Progenitor cell of endocrine pancreas (in vitro differentiated cells): ENCODE results near the gene LHFPL2. TPM values are rescaled to one million over a fixed set of nuclear protein-coding genes. Genes with fewer than 3 reads are reported as not detected.

ENCODE experiments used
- DNase-seq: peaks from one replicate; pipeline ENCODE4 v3.0.0; 2021; ENCODE audit warnings: low spot score; ENCODE audit not compliant: unreplicated experiment
- H3K27ac Mint-ChIP-seq: 2 replicates; pipeline ENCODE4 v1.8.0; 2021; ENCODE audit warnings: mild to moderate bottlenecking, moderate library complexity, mixed read lengths
- H3K27me3 Mint-ChIP-seq: 2 replicates; pipeline ENCODE4 v1.8.0; 2021; ENCODE audit warnings: mixed read lengths
- H3K36me3 Mint-ChIP-seq: 2 replicates; pipeline ENCODE4 v1.8.0; 2022; ENCODE audit warnings: mixed read lengths; ENCODE audit not compliant: insufficient read depth
- H3K4me1 Mint-ChIP-seq: 2 replicates; pipeline ENCODE4 v1.8.0; 2021; ENCODE audit warnings: low read depth, mixed read lengths
- H3K4me3 Mint-ChIP-seq: 2 replicates; pipeline ENCODE4 v1.8.0; 2021; ENCODE audit warnings: low read depth, mild to moderate bottlenecking, moderate library complexity, mixed read lengths
- H3K9me3 Mint-ChIP-seq: 2 replicates; pipeline ENCODE4 v1.8.0; 2021; ENCODE audit warnings: low read depth, mixed read lengths
- CTCF ChIP-seq: fragments of 200-600 bp; sonication (generic); IDR thresholded peaks from one replicate; pipeline ENCODE4 v1.5.0; 2021; ENCODE audit warnings: antibody characterized with exemption, mild to moderate bottlenecking; ENCODE audit not compliant: unreplicated experiment
- total RNA-seq: library from RNA; stranded (reverse); gene quantifications from 2 replicates; pipeline ENCODE4 v1.2.1, GENCODE V29; 2021

LHFPL2 gene
- total RNA-seq, 1 donor from 2014 or later: 15.0 TPM

- H3K27ac Mint-ChIP-seq: no peak overlapping the region
These were observed 12.5 kb upstream of the LHFPL2 start for GRCh38 chr5:78661044-78661443.

GRCh38 chr5:78660401-78660800, 11.8 kb upstream of the LHFPL2 start:
- Mint-ChIP-seq H3K4me3 (no peak overlapping the region), H3K36me3 (no peaks in the 10 kb centered on the region), H3K27ac (no peak overlapping the region), H3K4me1 (peaks cover 18% of the 10 kb centered on the region), H3K27me3 (peaks cover 1% of the 10 kb centered on the region), H3K9me3 (no peaks in the 10 kb centered on the region)
- TF ChIP-seq CTCF: no peak
- DNase-seq: no peak

More at GRCh38 chr5:78661044-78661443, 12.5 kb upstream of the LHFPL2 start:
- Mint-ChIP-seq H3K4me3 (no peak overlapping the region), H3K36me3 (no peaks in the 10 kb centered on the region), H3K9me3 (no peaks in the 10 kb centered on the region), H3K27me3 (peaks cover 7% of the 10 kb centered on the region), H3K4me1 (peaks cover 18% of the 10 kb centered on the region)
- no peak for TF ChIP-seq CTCF
- no peak for DNase-seq

GRCh38 chr5:78659714-78660113, 11.1 kb upstream of the LHFPL2 start:
- DNase-seq: no peak
- no peak overlapping the region for H3K4me3 Mint-ChIP-seq
- peaks cover 4% of the 10 kb centered on the region for H3K27me3 Mint-ChIP-seq
- no peaks in the 10 kb centered on the region for H3K9me3 Mint-ChIP-seq
- no peaks in the 10 kb centered on the region for H3K36me3 Mint-ChIP-seq
- H3K4me1 Mint-ChIP-seq: peaks cover 18% of the 10 kb centered on the region
- peak overlapping the region; percentile 47 for H3K27ac Mint-ChIP-seq
- TF ChIP-seq CTCF: no peak

- no peak overlapping the region for H3K27ac Mint-ChIP-seq
- peaks cover 7% of the 10 kb centered on the region for H3K27me3 Mint-ChIP-seq
- no peaks in the 10 kb centered on the region for H3K36me3 Mint-ChIP-seq
- H3K4me1 Mint-ChIP-seq: peaks cover 18% of the 10 kb centered on the region
- no peaks in the 10 kb centered on the region for H3K9me3 Mint-ChIP-seq
- DNase-seq: no peak
- no peak for TF ChIP-seq CTCF
- H3K4me3 Mint-ChIP-seq: no peak overlapping the region
These were observed 10.5 kb upstream of the LHFPL2 start for GRCh38 chr5:78659114-78659513.

GRCh38 chr5:78657201-78657600, 8.6 kb upstream of the LHFPL2 start:
- H3K4me3 Mint-ChIP-seq: no peak overlapping the region
- peaks cover 20% of the 10 kb centered on the region for H3K4me1 Mint-ChIP-seq
- H3K36me3 Mint-ChIP-seq: no peaks in the 10 kb centered on the region
- H3K27me3 Mint-ChIP-seq: peaks cover 17% of the 10 kb centered on the region
- DNase-seq: no peak
- H3K9me3 Mint-ChIP-seq: no peaks in the 10 kb centered on the region
- no peak overlapping the region for H3K27ac Mint-ChIP-seq
- TF ChIP-seq CTCF: no peak
